GM23338 (cell line): ENCODE results near the gene FHIP1A. TPM values are rescaled to one million over a fixed set of nuclear protein-coding genes. Genes with fewer than 3 reads are reported as not detected.

Experiments used
- ATAC-seq: fragments of 200-7000 bp; cut with Tn5 transposase; 3 replicates; pipeline ENCODE4 v1.9.1; 2020
- DNase-seq: peaks from one replicate; pipeline ENCODE4 v3.0.0-alpha.2; 2015; ENCODE audit warnings: low spot score
- H2AFZ ChIP-seq: fragments of 200-600 bp; sonication (generic); 2 replicates; pipeline ENCODE4 v1.8.0; 2016; ENCODE audit warnings: antibody characterized with exemption, mild to moderate bottlenecking, moderate library complexity
- H3F3A ChIP-seq: fragments of 200-600 bp; sonication (generic); replicated peaks from 2 replicates; pipeline ENCODE4 v1.8.0; 2017; ENCODE audit warnings: antibody characterized with exemption, mixed run types, low read depth
- H3K27ac ChIP-seq: fragments of 200-600 bp; sonication (generic); 2 replicates; pipeline ENCODE4 v1.6.1; 2016; ENCODE audit warnings: low read depth
- H3K27me3 ChIP-seq: fragments of 200-600 bp; sonication (generic); 2 replicates; pipeline ENCODE4 v1.8.0; 2016; ENCODE audit warnings: mild to moderate bottlenecking, mixed run types, moderate library complexity; ENCODE audit not compliant: insufficient read depth
- H3K36me3 ChIP-seq: fragments of 200-600 bp; sonication (generic); 2 replicates; pipeline ENCODE4 v1.8.0; 2016; ENCODE audit warnings: mild to moderate bottlenecking; ENCODE audit not compliant: insufficient read depth
- H3K4me1 ChIP-seq: fragments of 200-600 bp; sonication (generic); 2 replicates; pipeline ENCODE4 v1.8.0; 2016; ENCODE audit warnings: mild to moderate bottlenecking, moderate library complexity; ENCODE audit not compliant: insufficient read depth
- H3K4me2 ChIP-seq: fragments of 200-600 bp; sonication (generic); 2 replicates; pipeline ENCODE4 v1.7.1; 2017; ENCODE audit warnings: mixed run types
- H3K4me3 ChIP-seq: fragments of 200-600 bp; sonication (generic); 2 replicates; pipeline ENCODE4 v1.6.1; 2016; ENCODE audit warnings: mixed run types
- H3K79me2 ChIP-seq: fragments of 200-600 bp; sonication (generic); replicated peaks from 2 replicates; pipeline ENCODE4 v1.8.0; 2017; ENCODE audit warnings: mild to moderate bottlenecking; ENCODE audit not compliant: insufficient read depth
- H3K9me2 ChIP-seq: fragments of 200-600 bp; sonication (generic); 2 replicates; pipeline ENCODE4 v1.8.0; 2017; ENCODE audit not compliant: insufficient read depth
- H4K20me1 ChIP-seq: fragments of 200-600 bp; sonication (generic); replicated peaks from 2 replicates; pipeline ENCODE4 v1.8.0; 2017; ENCODE audit warnings: mild to moderate bottlenecking; ENCODE audit not compliant: insufficient read depth
- H3K27ac Mint-ChIP-seq: 2 replicates; pipeline ENCODE4 v1.8.0; 2020; ENCODE audit warnings: inconsistent platforms, mild to moderate bottlenecking, moderate library complexity, mixed read lengths
- H3K27me3 Mint-ChIP-seq: 3 replicates; pipeline ENCODE4 v1.8.0; 2022; ENCODE audit warnings: low read depth, mild to moderate bottlenecking, moderate library complexity, mixed read lengths, inconsistent platforms; ENCODE audit not compliant: insufficient read depth, poor library complexity
- H3K36me3 Mint-ChIP-seq: 3 replicates; pipeline ENCODE4 v1.8.0; 2021; ENCODE audit warnings: low read depth, mild to moderate bottlenecking, inconsistent platforms, moderate library complexity, mixed read lengths
- H3K4me1 Mint-ChIP-seq: 3 replicates; pipeline ENCODE4 v1.8.0; 2020; ENCODE audit warnings: mild to moderate bottlenecking, inconsistent platforms, mixed read lengths
- H3K4me3 Mint-ChIP-seq: 3 replicates; pipeline ENCODE4 v1.8.0; 2021; ENCODE audit warnings: moderate library complexity, mild to moderate bottlenecking, inconsistent platforms, mixed read lengths
- H3K9me3 Mint-ChIP-seq: 3 replicates; pipeline ENCODE4 v1.8.0; 2020; ENCODE audit warnings: moderate library complexity, mild to moderate bottlenecking, inconsistent platforms, mixed read lengths
- CTCF ChIP-seq, 2 experiments: fragments of 200-600 bp in 1 of 2; sonication (generic) in 1 of 2; conservative IDR thresholded peaks; 2 replicates each; pipeline versions ENCODE4 v1.5.1 to v1.6.1; 2016 to 2017; ENCODE audit warnings: antibody characterized with exemption in 2 of 2, low read depth in 2 of 2, mild to moderate bottlenecking in 2 of 2, moderate library complexity in 1 of 2
- JUNB ChIP-seq: IDR thresholded peaks from one replicate; pipeline ENCODE4 v1.6.1; 2016; ENCODE audit warnings: antibody characterized with exemption; ENCODE audit not compliant: unreplicated experiment
- NANOG ChIP-seq: IDR thresholded peaks from 2 replicates; pipeline ENCODE4 v1.6.1; 2016; ENCODE audit warnings: antibody characterized with exemption, borderline replicate concordance
- POLR2AphosphoS5 ChIP-seq: IDR thresholded peaks from 2 replicates; pipeline ENCODE4 v1.6.1; 2016; ENCODE audit warnings: antibody characterized with exemption, low read depth
- REST ChIP-seq: IDR thresholded peaks from one replicate; pipeline ENCODE4 v1.6.1; 2018; ENCODE audit warnings: antibody characterized with exemption; ENCODE audit not compliant: unreplicated experiment
- STAT1 ChIP-seq: IDR thresholded peaks from one replicate; pipeline ENCODE4 v1.6.1; 2016; ENCODE audit warnings: antibody characterized with exemption; ENCODE audit not compliant: unreplicated experiment
- ZNF114 ChIP-seq: fragments of 250-450 bp; sonication (Bioruptor Pico); IDR thresholded peaks from 2 replicates; pipeline ENCODE4 v1.5.0; 2020; ENCODE audit warnings: mild to moderate bottlenecking, moderate library complexity
- ZNF462 ChIP-seq: fragments of 250-450 bp; sonication (Bioruptor Pico); IDR thresholded peaks from 2 replicates; pipeline ENCODE4 v1.5.0; 2020; ENCODE audit warnings: mild to moderate bottlenecking, moderate library complexity
- polyA plus RNA-seq: library from polyadenylated mRNA; unstranded; fragments of >200 nt; fragmentation: Nextera tagmentation; extraction: Ambion mirVana; gene quantifications from 2 replicates; pipeline ENCODE4 v1.2.1, GENCODE V29; 2016
- total RNA-seq: library from RNA; depleted of rRNA; stranded (reverse); fragments of >200 nt; shearing (Covaris generic); gene quantifications from 2 replicates; pipeline ENCODE4 v1.2.3, GENCODE V29; 2014

Gene FHIP1A
- total and polyA plus RNA-seq, 2 experiments from 2014 or later: 11.3 to 108 TPM

- no peak for TF ChIP-seq REST
- TF ChIP-seq CTCF (conservative IDR thresholded peaks at IDR 0.05; ENCODE audit: low read depth in 2 of 2): no peak
Measured at GRCh38 chr4:151361126-151361525, 47.9 kb upstream of the FHIP1A start (continued).

GRCh38 chr4:151361966-151362365 is 47.0 kb upstream of the FHIP1A start:
- Histone ChIP-seq H3K9me2 (no peaks in the 10 kb centered on the region), H3F3A (no peaks in the 10 kb centered on the region), H3K79me2 (no peaks in the 10 kb centered on the region), H3K4me1 (no peaks in the 10 kb centered on the region), H3K36me3 (no peaks in the 10 kb centered on the region), H4K20me1 (no peaks in the 10 kb centered on the region), H3K27me3 (no peaks in the 10 kb centered on the region), H3K27ac (no peak overlapping the region), H3K4me2 (no peak overlapping the region), H2AFZ (no peak overlapping the region), H3K4me3 (no peak overlapping the region)
- H3K27ac Mint-ChIP-seq: peak overlapping the region; percentile 63
- no peaks in the 10 kb centered on the region for H3K27me3 Mint-ChIP-seq
- DNase-seq: peak; percentile 38
- H3K4me3 Mint-ChIP-seq: no peak overlapping the region
- H3K4me1 Mint-ChIP-seq: peaks cover 12% of the 10 kb centered on the region
- H3K9me3 Mint-ChIP-seq: no peaks in the 10 kb centered on the region
- ATAC-seq: no peak
- H3K36me3 Mint-ChIP-seq: no peaks in the 10 kb centered on the region
- TF ChIP-seq REST (no peak), ZNF462 (CRISPR knock-in tag) (no peak), ZNF114 (CRISPR knock-in tag) (no peak), JUNB (no peak), POLR2AphosphoS5 (no peak), STAT1 (no peak), NANOG (no peak)
